ENCODE results near the gene ANKRD33B. TPM values are rescaled to one million over a fixed set of nuclear protein-coding genes. Genes with fewer than 3 reads are reported as not detected.
A peak's percentile ranks its signal among the peaks of the same experiment; 100 is the strongest.
"Not testable (repeated sequence)": the region's sequence is repeated elsewhere in the genome, so short reads cannot be mapped to it uniquely, and the experiment has no call there.

ANKRD33B gene
- total RNA-seq, 3 donors from 2014 or later (not counting 1 experiment from before 2014, with no cell fraction given): 2.4 to 4.3 (median 3.9) TPM

DNA sequence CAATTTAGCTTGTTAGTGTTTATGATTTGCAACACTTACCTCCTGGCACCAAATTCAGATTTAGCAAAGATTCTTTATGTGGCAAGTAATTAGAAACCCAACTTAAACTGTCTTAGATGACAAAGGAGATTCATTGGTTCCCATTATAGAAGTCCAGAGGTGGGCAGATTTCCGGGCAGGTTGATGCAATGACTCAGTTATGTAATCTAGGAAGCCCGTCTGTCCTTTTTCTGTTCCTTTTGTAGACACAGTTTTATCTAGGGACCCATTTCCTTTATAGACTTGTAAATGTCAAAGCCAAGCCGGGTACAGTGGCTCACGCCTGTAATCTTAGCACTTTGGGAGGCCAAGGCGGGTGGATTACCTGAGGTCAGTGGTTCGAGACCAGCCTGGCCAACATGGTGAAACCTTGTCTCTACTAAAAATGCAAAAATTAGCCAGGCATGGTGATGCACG, 20.3 kb upstream of the ANKRD33B start:
- H3K9me3 Mint-ChIP-seq: no peaks in the 10 kb centered on the region
- no peaks in the 10 kb centered on the region for H3K36me3 Mint-ChIP-seq
- Histone ChIP-seq H3K27ac (ENCODE audit: low read length) (no peak overlapping the region), H3K4me3 (ENCODE audit: low read length) (no peak overlapping the region), H3K36me3 (ENCODE audit: control insufficient read depth, insufficient read depth, low read length) (no peaks in the 10 kb centered on the region), H3K9me3 (ENCODE audit: control insufficient read depth, insufficient read depth, low read length) (no peaks in the 10 kb centered on the region), H3K27me3 (ENCODE audit: control insufficient read depth, insufficient read depth, low read length) (no peaks in the 10 kb centered on the region), H3K4me1 (ENCODE audit: control insufficient read depth, insufficient read depth, low read length) (no peaks in the 10 kb centered on the region)
- no peak for DNase-seq
- H3K4me3 Mint-ChIP-seq: no peak overlapping the region
- TF ChIP-seq, protein P1, sequence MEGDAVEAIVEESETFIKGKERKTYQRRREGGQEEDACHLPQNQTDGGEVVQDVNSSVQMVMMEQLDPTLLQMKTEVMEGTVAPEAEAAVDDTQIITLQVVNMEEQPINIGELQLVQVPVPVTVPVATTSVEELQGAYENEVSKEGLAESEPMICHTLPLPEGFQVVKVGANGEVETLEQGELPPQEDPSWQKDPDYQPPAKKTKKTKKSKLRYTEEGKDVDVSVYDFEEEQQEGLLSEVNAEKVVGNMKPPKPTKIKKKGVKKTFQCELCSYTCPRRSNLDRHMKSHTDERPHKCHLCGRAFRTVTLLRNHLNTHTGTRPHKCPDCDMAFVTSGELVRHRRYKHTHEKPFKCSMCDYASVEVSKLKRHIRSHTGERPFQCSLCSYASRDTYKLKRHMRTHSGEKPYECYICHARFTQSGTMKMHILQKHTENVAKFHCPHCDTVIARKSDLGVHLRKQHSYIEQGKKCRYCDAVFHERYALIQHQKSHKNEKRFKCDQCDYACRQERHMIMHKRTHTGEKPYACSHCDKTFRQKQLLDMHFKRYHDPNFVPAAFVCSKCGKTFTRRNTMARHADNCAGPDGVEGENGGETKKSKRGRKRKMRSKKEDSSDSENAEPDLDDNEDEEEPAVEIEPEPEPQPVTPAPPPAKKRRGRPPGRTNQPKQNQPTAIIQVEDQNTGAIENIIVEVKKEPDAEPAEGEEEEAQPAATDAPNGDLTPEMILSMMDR (IDR thresholded peaks at IDR 0.05): no peak
- H3K27me3 Mint-ChIP-seq (ENCODE audit: low read depth in 2 of 2): peaks cover 9 to 27% of the 10 kb centered on the region in 2 donors
- H3K27ac Mint-ChIP-seq: no peak overlapping the region
- ATAC-seq: no peak
- H3K4me1 Mint-ChIP-seq: peaks cover 0 to 5% of the 10 kb centered on the region in 2 donors
- WGBS (ENCODE audit: insufficient coverage): 72% methylated on average over 7 of the region's 7 CpGs
- intact Hi-C loops (cut with micrococcal nuclease): no loop called here

DNA sequence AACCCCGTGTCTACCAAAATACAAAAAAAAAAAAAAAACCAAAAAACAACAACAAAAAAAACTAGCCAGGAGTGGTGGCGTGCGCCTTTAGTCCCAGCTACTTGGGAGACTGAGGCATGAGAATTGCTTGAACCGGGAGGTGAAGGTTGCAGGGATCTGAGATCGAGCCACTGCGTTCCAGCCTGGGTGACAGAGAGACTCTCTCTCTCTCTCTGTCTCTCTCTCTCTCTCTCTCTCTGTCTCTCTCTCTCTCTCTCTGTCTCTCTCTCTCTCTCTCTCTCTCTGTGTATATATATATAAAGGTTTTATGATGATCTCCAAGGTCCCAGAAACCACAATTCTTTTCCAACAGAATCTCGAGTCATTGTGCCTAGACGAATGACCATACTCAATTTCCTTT, 18.8 kb upstream of the ANKRD33B start:
- WGBS (ENCODE audit: insufficient coverage): 84% methylated on average over 7 of the region's 8 CpGs
- Mint-ChIP-seq H3K4me3 (no peak overlapping the region), H3K36me3 (no peaks in the 10 kb centered on the region), H3K9me3 (no peaks in the 10 kb centered on the region), H3K4me1 (no peaks in the 10 kb centered on the region), H3K27ac (no peak overlapping the region), H3K27me3 (ENCODE audit: low read depth in 2 of 2) (peaks cover 6 to 27% of the 10 kb centered on the region in 2 donors)
- no peak overlapping the region for H3K4me3 ChIP-seq (ENCODE audit: low read length)
- TF ChIP-seq, protein P1 (IDR thresholded peaks at IDR 0.05): no peak
- no peaks in the 10 kb centered on the region for H3K4me1 ChIP-seq (ENCODE audit: control insufficient read depth, insufficient read depth, low read length)
- intact Hi-C loops (cut with micrococcal nuclease): no loop called here
- H3K27ac ChIP-seq (ENCODE audit: low read length): no peak overlapping the region
- no peaks in the 10 kb centered on the region for H3K9me3 ChIP-seq (ENCODE audit: control insufficient read depth, insufficient read depth, low read length)
- ATAC-seq: no peak
- no peaks in the 10 kb centered on the region for H3K36me3 ChIP-seq (ENCODE audit: control insufficient read depth, insufficient read depth, low read length)
- no peaks in the 10 kb centered on the region for H3K27me3 ChIP-seq (ENCODE audit: control insufficient read depth, insufficient read depth, low read length)
- no peak for DNase-seq

DNA sequence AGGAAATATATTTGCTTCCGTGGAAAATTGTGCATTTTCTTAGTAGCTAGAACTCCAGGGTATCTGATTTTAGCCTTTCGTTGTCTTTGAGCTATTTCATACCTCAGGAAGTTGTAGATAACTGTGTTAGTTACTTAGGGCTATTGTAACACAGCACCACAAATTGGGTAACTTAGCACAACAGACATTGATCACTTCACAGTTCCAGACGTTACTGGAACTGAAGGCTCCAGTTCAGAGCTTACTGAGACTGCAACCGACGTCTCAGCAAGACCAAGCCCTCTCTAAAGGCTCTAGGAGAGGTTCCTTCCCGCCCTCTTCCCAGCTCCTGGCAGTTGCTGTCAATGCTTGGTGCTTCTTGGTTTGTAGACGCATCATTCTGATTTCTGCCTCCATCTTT, 17.7 kb upstream of the ANKRD33B start:
- H3K4me1 Mint-ChIP-seq: no peaks in the 10 kb centered on the region
- no peaks in the 10 kb centered on the region for H3K36me3 Mint-ChIP-seq
- H3K27ac Mint-ChIP-seq: no peak overlapping the region
- H3K9me3 Mint-ChIP-seq: no peaks in the 10 kb centered on the region
- no peak for ATAC-seq
- H3K4me3 Mint-ChIP-seq: no peak overlapping the region
- WGBS (ENCODE audit: insufficient coverage): 88% methylated on average over 7 of the region's 7 CpGs
- H3K27me3 ChIP-seq (ENCODE audit: control insufficient read depth, insufficient read depth, low read length): no peaks in the 10 kb centered on the region
- no peaks in the 10 kb centered on the region for H3K4me1 ChIP-seq (ENCODE audit: control insufficient read depth, insufficient read depth, low read length)
- TF ChIP-seq, protein P1 (IDR thresholded peaks at IDR 0.05): no peak
- no peaks in the 10 kb centered on the region for H3K9me3 ChIP-seq (ENCODE audit: control insufficient read depth, insufficient read depth, low read length)
- no peak overlapping the region for H3K4me3 ChIP-seq (ENCODE audit: low read length)
- peaks cover 6 to 27% of the 10 kb centered on the region in 2 donors for H3K27me3 Mint-ChIP-seq (ENCODE audit: low read depth in 2 of 2)
- no peak overlapping the region for H3K27ac ChIP-seq (ENCODE audit: low read length)
- no peaks in the 10 kb centered on the region for H3K36me3 ChIP-seq (ENCODE audit: control insufficient read depth, insufficient read depth, low read length)
- no peak for DNase-seq
- intact Hi-C loops (cut with micrococcal nuclease): no loop called here

DNA sequence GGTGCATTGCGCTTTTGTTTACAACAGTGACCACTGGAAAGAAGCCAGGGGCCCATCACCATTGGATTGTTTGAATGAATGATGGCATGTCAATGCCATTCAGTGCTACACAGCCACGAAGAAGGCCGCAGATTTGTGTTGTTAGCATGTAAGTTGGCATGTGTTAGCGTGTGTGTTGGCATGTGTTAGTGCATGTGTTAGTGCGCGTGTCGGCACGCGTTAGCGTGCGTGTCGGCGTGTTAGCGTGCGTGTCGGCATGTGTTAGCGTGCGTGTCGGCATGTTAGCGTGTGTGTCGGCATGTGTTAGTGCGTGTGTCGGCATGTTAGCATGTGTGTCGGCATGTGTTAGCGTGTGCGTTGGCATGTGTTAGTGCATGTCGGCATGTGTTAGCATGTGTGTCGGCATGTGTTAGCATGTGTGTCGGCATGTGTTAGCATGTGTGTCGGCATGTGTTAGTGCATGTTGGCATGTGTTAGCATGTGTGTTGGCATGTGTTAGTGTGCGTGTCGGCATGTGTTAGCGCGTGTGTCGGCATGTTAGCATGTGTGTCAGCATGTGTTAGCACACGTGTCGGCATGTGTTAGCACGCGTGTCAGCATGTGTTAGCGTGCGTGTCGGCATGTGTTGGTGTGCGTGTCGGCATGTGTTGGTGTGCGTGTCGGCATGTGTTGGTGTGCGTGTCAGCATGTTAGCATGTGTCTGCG, 15.3 kb upstream of the ANKRD33B start:
- Histone ChIP-seq H3K27ac (ENCODE audit: low read length) (no peak overlapping the region), H3K9me3 (ENCODE audit: control insufficient read depth, insufficient read depth, low read length) (no peaks in the 10 kb centered on the region), H3K27me3 (ENCODE audit: control insufficient read depth, insufficient read depth, low read length) (no peaks in the 10 kb centered on the region), H3K36me3 (ENCODE audit: control insufficient read depth, insufficient read depth, low read length) (no peaks in the 10 kb centered on the region), H3K4me1 (ENCODE audit: control insufficient read depth, insufficient read depth, low read length) (peaks cover 14% of the 10 kb centered on the region), H3K4me3 (ENCODE audit: low read length) (no peak overlapping the region)
- Mint-ChIP-seq H3K27ac (no peak overlapping the region), H3K4me1 (peaks cover 14 to 17% of the 10 kb centered on the region in 2 donors), H3K27me3 (ENCODE audit: low read depth in 2 of 2) (peaks cover 6 to 27% of the 10 kb centered on the region in 2 donors), H3K9me3 (no peaks in the 10 kb centered on the region), H3K4me3 (no peak overlapping the region), H3K36me3 (no peaks in the 10 kb centered on the region)
- intact Hi-C loops (cut with micrococcal nuclease): no loop called here
- ATAC-seq (peak in 1 of 3 donors; percentile 20), DNase-seq (no peak)
- TF ChIP-seq, protein P1 (IDR thresholded peaks at IDR 0.05): no peak
- WGBS (ENCODE audit: insufficient coverage): 94% methylated on average over 48 of the region's 48 CpGs

DNA sequence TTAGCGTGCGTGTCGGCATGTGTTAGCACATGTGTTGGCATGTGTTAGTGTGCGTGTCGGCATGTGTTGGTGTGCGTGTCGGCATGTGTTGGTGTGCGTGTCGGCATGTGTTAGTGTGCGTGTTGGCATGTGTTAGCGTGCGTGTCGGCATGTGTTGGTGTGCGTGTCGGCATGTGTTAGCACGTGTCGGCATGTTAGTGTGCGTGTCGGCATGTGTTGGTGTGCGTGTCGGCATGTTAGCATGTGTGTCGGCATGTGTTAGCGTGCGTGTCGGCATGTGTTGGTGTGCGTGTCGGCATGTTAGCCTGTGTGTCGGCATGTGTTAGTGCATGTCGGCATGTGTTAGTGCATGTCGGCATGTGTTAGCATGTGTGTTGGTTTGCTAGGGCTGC, 14.8 kb upstream of the ANKRD33B start:
- H3K4me3 ChIP-seq (ENCODE audit: low read length); intact Hi-C loops (cut with micrococcal nuclease); DNase-seq; H3K27me3 ChIP-seq (ENCODE audit: control insufficient read depth, insufficient read depth, low read length); H3K27ac ChIP-seq (ENCODE audit: low read length); ATAC-seq; H3K36me3 Mint-ChIP-seq; H3K9me3 Mint-ChIP-seq; H3K4me3 Mint-ChIP-seq; H3K9me3 ChIP-seq (ENCODE audit: control insufficient read depth, insufficient read depth, low read length); H3K27ac Mint-ChIP-seq; H3K36me3 ChIP-seq (ENCODE audit: control insufficient read depth, insufficient read depth, low read length): not testable (repeated sequence)
- Mint-ChIP-seq H3K4me1 (peaks cover 18 to 23% of the 10 kb centered on the region in 2 donors), H3K27me3 (ENCODE audit: low read depth in 2 of 2) (peaks cover 7 to 28% of the 10 kb centered on the region in 2 donors)
- 98% methylated on average over 30 of the region's 30 CpGs for WGBS (ENCODE audit: insufficient coverage)
- peaks cover 16% of the 10 kb centered on the region for H3K4me1 ChIP-seq (ENCODE audit: control insufficient read depth, insufficient read depth, low read length)
